Astrocyte (in vitro differentiated cells and primary cell): ENCODE results near the gene MED12L.

ENCODE experiments used
- CTCF ChIP-seq: IDR thresholded peaks from 2 replicates; pipeline ENCODE4 v1.5.1; 2011; ENCODE audit warnings: low read depth, mild to moderate bottlenecking, inconsistent platforms, low read length, moderate library complexity; ENCODE audit not compliant: insufficient read depth
- EZH2 ChIP-seq: IDR thresholded peaks from 2 replicates; pipeline ENCODE4 v1.6.1; 2012; ENCODE audit warnings: mild to moderate bottlenecking, low read length, inconsistent platforms; ENCODE audit not compliant: insufficient read depth

- TF ChIP-seq CTCF (no peak), EZH2 (no peak)
Observed at GRCh38 chr3:151305060-151305774, 219.8 kb downstream of the MED12L start.
